GM18511 (cell line): ENCODE results near the gene PRKCD.

Experiments used
- ATAC-seq: cut with Tn5 transposase; IDR thresholded peaks from one replicate; pipeline ENCODE4 v1.9.1; 2021; ENCODE audit warnings: mild to moderate bottlenecking, moderate library complexity; ENCODE audit not compliant: unreplicated experiment

The PRKCD gene

DNA sequence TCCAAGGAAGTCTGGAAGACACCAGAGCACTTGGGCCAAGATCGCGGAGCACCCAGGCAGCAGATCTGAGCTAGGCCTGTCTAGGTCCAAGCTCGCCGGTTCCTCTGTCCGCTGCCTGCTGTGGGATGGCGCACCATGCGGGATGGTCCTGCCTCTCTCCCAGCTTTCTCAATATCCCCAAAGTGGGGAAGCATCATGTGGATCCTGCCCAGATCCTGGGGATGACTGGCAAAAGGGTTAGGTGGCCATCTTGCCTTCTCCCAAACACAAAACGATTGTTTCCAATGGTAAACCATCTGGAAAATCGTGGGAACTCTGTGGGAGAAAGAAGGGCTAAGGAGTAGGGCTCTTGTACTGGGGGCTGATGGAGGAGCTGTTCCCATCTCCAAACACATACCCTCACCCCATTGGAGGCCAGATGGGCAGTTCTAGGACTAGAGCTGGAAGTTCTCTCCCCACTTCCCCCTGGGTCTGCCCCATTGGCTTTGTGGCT lies 8.9 kb downstream of the PRKCD start:
- ATAC-seq: no peak

DNA sequence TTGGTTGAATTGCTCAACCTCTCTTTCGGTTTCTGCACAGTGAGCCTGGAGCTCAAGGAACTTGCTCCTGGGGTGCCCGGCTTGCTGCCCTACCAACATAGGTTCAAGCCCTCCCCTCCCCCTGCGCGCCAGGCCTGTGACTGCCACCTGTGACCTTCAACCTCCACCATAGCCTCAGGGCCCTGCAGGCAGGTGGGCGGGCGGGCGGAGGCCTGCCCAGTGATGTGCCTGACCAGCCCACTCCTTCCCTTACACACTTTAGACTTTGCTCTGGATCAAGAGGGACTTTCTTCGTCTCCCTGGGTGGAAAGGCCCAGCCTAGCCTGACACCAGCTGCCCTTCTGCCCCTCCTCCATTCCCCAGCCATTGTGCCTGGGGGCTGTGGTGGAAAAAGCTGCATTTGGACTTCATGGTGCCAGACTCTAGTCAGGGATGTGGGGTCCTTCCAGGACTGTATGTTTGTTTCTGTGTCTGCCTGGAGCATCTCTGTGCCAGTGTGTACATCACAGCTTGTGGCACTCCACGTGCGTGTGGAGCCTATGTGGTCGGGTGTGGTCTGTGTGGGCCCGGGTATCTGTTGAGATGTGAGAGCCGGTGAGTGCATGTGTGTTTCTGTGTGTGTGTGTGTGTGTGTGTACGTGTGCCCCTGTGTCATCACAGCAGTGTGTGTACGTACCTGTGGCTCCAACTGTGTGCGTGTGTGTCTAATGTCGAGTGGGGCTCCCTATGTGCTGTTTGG lies 9.5 kb downstream of the PRKCD start:
- ATAC-seq: peak; percentile 69

DNA sequence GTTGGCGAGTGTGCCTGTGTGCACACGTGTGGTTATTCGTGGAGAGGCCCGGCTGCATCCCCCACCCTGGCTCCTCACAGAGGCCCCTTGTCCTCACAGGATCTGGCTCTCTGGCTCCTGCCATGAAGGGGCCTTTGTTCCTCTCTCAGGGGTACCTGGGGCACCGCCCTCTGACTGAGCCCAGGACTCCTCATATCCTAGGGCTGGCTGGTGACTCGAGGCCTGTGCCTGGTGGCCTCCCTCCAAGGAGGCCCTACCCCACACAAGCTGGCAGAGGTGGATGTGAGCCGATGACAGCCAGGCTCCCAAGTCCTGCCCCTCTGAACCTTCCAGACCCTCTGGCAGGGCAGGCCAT lies 10.0 kb downstream of the PRKCD start:
- ATAC-seq: no peak

DNA sequence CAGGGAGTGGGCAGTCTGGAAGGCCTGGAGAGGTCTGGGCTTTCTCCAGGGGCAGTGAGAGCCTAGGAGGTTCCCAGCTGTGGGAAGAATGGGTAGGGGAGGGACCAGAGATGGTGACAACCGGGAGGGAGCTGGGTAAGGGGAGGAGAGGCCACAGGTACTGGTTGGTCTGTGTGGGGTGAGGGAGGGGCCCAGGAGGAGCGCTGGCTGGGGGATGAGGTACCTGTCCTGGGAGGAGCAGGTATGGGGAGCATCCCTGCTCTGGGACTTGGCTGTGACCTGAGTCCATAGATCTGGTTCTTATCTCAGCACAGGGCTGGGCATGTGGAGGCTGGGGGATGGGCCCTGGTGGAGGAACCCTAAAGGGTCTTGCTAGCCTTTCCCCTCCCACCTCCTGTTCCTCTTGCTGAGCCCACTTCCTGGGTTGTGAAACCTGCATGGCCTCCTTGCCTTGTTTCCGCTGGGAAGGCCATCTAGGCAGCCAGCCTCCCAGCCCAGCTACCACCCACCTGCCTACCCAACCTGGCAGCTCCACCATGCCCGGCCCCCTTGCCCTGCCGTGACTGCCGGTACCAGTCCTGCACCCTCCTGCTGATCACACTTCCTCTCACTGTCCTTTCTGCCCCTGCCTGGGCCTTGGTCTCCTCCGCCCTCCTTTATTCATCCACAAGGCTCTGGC lies 11.0 kb downstream of the PRKCD start:
- no peak for ATAC-seq

DNA sequence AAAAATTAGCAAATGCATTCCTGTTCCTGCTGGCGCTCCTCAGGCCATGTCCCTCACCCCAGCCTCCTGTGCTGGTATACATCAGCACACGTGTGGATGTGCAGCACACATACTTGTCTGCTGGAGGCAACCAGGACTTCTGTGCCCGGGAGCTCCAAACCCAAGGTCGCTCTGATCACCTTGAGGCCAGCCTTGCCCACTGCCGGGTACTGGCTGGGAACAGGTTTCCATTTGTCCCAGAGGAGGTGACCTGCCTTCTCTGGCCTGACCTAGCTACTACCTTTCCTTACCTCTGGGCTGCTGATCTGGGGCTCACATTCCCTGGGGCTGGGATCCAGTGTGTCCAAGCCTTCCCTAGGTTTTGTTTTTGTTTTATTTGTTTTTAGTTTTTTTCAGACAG lies 12.1 kb downstream of the PRKCD start:
- no peak for ATAC-seq

DNA sequence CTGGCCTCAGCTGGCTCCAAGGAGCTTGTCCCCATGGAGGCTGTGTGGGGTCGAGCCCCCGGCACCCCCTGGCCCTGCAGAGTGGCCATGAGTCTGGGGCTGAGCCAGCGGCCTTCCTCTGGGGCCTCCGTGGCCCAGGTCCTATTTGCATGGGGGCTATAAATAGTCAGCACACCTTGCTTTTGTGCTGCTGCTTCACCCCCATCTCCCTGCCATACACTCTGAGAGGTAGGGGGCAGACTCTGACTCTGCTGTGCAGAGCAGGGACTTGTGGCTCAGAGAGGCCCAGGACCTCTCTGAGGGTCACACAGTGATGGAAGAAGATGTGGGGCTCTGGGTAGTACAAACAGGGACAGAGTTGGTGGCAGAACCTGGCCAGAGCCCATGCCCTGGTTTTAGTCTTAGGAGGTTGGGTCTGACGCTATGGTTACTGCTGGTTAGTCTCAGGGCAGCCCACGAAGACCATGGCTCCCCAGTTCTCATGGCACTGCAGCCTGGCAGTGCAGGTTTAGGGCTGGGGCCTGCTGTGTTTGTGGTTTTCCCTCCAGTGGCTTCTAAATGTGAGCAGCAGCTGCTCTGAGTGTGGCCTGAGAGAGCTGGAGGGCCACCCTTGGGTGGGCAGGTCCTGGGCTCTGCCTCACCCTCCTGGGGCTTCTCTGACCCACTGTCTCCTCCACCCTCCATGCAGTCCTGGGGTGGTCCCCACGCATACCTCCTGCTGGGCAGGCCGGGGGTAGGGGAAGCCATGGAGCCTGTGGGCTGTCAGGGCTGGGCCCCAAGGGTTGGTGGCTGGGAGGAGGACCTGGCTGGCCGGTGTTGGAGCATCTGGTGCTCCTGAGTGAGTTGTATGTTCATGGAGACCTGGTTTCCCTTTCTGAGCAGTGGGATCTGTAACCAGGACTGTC lies 13.6 kb downstream of the PRKCD start:
- ATAC-seq: peak; percentile 55

DNA sequence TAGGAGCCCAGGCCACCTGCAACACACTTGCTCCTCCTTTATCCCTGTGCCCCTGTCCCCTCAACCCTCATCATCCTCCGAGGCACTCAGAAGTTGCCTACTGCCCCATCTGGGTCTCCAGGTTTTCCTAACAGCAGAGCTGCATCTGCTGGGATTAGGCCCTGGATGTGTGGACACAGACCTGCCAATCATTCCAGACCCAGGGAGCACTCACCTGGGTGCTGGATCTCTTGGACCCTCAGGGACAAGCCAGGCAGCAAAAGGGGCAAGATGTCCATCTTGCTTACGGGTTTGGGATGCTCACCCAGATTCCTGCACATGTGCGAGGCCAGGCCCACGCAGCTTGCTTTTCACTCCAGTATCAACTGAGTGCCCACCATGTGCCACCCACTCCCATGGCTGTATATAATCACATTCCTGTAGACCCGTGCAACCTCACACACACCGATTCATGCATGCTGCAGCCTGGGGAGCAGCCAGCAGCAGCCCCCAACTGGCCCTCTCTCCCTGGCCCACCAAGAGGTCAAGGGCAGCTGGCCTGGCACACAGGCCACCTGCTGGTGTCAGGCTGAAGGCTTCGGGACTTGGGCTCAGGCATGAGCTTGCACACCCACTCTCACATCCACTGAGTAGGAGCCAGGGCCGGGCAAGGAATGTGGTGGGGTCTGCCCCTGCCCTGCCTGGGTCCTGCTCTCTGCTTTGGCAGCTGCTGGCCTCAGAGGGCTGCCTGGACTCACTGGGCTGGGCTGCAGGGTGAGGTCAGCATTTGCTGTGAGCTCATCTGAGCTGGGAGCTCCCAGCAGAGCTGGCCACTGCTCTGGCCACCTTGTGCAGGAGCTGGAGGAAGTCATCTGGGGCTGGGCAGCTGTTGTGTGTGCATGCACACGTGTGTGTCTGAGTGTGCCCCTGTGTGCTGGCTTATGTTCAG lies 14.9 kb downstream of the PRKCD start:
- no peak for ATAC-seq

DNA sequence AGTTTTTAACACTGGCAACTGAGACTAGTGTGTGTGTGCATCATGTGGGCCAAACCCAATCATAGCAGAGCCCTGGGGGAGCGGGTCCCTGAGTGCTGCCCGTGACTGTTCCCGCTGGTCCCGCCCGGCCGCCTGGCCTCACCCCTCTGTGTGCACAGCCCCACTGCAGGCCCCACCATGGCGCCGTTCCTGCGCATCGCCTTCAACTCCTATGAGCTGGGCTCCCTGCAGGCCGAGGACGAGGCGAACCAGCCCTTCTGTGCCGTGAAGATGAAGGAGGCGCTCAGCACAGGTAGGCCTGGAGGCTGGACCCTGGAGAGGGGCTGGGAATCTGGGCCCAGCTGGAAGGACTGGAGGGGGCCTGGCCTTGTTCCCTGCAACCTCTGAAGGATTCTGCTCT lies 17.2 kb downstream of the PRKCD start:
- no peak for ATAC-seq

DNA sequence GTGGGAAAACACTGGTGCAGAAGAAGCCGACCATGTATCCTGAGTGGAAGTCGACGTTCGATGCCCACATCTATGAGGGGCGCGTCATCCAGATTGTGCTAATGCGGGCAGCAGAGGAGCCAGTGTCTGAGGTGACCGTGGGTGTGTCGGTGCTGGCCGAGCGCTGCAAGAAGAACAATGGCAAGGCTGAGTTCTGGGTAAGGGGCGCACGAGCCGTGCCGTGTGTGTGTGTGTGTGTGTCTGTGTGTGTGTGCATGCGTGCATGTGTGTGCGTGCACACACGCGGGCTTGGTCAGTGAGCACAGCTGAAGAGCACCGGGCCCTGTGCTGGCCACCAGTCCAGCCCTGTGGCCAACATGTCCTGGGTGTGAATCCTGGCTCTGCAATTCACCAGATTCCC lies 18.6 kb downstream of the PRKCD start:
- ATAC-seq: no peak

DNA sequence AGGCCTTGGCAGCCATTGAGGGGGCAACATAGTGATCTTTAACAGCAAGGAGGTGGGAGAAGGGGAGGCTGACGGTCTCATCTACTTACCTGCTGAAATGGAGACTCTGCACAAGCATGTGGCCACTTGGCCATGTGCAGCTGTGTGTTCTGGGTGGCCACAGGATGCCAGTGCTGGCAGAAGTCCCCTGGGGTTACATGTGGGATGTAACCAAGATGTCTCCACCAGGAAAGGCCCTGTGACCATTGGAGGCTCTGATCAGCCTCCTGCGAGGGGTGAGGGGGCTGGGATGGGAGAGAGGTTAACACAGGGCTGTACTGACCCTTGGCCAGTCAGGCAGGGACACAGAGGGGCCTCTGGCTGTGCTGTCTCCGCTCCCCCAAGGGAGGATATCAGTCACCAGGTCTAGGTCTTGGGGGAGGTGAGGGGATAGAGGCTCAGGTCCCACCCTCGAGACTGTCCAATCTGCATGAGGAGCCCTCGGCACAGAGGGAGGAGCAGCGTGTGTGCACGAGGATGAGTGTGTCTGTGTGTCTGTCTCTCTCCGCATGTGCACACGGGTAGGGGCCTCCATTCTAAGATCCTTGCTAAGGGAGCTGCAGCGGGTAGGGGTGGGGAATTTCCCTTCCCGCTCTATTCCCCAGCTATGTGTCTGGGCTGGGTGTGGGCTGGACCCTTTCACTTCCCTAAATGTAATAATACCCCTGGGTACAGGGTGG lies 19.5 kb downstream of the PRKCD start:
- peak; percentile 98 for ATAC-seq

DNA sequence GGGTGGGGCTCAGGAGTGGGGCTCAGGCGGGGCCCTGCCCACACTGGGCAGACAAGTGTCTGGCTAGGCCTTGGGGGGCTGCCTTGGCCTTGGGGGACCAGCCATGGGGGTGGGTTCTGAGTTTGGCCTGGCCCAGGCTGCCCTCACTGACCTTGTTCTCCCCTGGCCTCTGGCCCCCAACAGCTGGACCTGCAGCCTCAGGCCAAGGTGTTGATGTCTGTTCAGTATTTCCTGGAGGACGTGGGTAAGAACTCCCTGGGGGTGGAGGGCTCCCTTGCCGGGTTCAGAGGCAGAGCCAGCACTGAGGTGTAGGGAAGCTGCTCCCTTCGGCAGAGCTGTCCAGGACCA lies 20.0 kb downstream of the PRKCD start:
- peak; percentile 41 for ATAC-seq

DNA sequence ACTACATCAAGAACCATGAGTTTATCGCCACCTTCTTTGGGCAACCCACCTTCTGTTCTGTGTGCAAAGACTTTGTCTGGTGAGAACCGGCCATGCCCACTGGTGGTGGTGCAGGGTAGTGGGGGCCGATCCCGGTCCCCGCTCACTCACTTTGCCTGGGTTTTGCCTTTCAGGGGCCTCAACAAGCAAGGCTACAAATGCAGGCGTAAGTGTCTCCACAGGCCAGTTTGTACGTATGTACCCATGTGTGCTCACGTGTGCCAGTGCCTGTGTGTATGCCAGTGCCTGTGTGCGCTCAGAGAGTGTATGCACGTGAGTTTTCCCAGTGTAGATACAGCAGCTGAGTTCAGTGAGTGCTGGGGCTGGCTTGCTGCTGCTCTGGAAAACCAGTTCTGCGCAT lies 20.5 kb downstream of the PRKCD start:
- no peak for ATAC-seq

DNA sequence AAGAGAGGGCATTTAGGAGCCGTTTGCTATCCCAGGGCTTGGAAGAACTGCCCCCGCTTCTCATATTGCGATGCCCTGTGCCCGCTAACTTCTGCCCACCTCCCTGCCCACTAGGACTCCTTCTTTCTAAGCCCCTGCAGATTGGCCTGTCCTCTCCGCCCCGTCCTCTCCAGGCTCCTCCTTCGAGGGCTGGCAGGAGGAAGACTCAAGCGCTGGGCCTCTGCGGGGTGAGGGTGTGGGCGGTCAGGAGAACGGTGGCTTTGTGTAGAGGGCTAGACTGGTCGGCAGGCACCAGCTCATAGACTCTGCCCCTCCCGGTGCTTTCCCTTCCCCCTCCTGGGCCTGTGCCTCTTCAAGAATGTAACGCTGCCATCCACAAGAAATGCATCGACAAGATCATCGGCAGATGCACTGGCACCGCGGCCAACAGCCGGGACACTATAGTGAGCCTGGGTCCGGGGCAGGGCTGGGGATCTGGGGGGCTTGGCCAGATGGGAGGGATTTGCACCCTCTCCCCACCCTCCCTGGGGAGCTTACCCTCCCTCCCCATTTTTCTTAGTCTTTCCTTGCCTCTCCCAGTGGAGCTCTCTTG lies 21.9 kb downstream of the PRKCD start:
- no peak for ATAC-seq

DNA sequence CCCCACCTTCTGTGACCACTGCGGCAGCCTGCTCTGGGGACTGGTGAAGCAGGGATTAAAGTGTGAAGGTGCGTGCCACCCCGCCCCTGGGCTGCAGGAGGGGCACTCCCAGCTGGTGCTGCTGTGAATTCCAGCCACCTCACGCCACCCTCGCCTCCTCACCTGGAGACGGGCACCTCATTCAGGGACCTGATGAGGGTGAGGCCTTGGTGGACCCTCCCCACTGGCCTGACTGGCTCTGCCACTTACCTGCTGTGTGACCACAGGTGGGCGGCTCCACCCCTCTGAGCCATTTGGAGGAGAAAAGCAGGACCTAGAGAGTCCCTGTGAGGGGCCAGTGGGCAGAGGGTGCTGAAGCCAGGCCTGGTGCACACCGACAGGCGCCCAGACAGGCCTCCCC lies 22.5 kb downstream of the PRKCD start:
- no peak for ATAC-seq

DNA sequence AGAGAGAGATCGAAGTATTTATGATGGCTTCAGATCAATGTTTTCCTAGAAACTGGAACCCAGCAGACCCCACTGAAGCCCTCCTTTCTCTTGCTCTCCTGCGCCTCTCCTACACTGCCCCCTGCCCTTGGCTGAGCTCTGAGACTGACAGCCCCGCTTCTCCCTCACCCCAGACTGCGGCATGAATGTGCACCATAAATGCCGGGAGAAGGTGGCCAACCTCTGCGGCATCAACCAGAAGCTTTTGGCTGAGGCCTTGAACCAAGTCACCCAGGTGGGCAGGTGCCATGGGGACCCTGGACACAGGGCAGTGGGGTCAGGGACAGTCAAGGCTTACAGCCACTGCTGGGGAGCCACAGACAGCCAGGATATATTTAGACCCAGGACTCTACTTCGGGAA lies 23.7 kb downstream of the PRKCD start:
- ATAC-seq: no peak

DNA sequence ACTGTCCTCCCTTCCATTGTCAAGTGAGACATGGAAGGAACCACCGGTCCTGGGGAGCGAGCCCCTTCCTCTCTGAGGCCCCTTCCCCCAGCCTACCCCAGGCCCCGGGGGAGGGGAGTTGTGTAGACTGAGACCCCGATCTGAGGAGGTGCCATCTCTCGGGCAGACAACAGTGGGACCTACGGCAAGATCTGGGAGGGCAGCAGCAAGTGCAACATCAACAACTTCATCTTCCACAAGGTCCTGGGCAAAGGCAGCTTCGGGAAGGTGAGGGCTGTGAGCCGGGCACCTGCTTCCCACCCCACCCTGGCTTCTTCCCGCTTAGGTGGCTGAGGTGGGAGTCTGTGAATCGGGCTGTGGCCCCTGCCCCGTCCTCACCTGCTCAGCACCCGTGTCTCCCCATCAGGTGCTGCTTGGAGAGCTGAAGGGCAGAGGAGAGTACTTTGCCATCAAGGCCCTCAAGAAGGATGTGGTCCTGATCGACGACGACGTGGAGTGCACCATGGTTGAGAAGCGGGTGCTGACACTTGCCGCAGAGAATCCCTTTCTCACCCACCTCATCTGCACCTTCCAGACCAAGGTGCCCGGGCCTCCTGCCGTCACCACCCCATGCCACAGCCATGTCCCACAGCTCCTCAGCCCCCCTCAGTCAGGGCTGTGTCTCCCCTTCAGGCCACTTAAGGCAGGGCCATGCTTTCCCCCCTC lies 24.9 kb downstream of the PRKCD start:
- no peak for ATAC-seq

DNA sequence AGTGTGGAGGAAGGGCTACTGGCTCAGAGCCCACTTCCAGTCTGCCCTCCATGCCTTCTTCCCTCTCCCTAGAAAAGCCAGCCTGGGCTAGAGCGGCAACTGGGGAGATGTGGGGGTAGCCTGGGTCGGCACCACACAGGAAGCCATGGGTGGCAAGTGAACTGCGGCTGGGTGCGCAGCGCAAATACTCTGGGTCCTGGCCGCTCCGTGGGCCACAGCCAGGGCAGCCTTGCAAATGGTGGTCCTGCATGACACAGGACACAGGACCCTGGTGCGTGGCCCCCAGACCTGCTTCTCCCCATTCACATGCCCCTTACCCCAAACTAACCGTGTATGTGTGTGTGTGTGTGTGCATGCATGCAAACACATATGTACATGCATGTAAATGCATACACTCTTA lies 25.7 kb downstream of the PRKCD start:
- no peak for ATAC-seq

DNA sequence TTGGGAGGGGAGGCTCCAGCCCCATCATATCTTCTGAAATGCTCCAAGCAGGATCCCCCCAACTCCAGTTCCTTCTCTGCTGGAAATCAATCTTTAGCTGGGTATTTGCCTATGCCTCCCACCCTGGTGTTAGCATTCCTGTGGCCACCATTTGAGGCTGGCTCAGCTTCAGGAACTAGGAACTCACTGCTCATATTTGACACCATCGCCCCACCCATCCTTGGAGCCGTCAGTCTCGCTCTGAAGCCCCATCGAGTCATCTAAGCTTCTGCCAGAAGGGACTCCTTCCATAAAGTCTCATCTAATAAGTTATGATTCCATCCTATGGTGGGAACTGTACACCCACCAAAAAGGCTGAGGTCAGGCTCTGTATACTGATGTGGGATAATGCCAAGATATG lies 26.4 kb downstream of the PRKCD start:
- ATAC-seq: no peak

DNA sequence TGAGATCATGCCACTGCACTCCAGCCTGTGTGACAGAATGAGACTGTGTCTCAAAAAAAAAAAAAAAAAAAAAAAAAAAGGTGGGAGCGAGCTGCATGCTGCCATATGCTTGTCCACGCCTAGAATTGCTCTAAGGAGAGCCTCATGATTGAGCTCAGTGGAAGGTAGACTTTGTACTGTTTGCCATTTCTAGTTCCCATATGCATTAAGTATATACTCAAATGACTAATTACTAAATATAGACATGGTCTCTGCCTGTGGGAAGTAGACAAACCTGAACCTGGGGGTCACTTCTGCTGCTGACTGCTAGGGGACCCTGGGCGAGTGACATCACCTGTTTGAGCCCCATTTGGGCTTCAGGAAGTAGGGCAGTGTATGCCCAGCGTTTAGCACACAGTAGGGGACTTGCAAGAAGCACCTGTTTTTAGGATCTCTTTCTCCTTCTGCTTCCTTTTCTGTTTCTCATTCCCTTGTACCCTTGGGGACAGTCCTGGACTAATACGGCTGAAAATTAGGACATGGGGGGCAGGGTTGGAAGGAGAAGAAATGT lies 27.2 kb downstream of the PRKCD start:
- no peak for ATAC-seq
